ENCODE measurements around the gene ZNHIT2. TPM values are rescaled to one million over a fixed set of nuclear protein-coding genes. Genes with fewer than 3 reads are reported as not detected.
"Not testable (repeated sequence)": the region's sequence is repeated elsewhere in the genome, so short reads cannot be mapped to it uniquely, and the experiment has no call there.

Gene ZNHIT2
- total RNA-seq: 17.1 and 18.1 TPM in 2 replicates

GRCh38 chr11:65117206-65118096 lies at the start of gene ZNHIT2:
Gene ZNHIT2 (minus strand): TSS chr11:65117701. CDS start chr11:65117653, 48 bp downstream.
- Mint-ChIP-seq H3K36me3 (ENCODE audit: low read depth) (peaks cover 52% of the 10 kb centered on the region), H3K4me3 (peak within 1 kb of the TSS; percentile 90), H3K27ac (peak within 1 kb of the TSS; percentile 95), H3K9me3 (no peaks in the 10 kb centered on the region), H3K4me1 (peaks cover 39% of the 10 kb centered on the region), H3K27me3 (no peaks in the 10 kb centered on the region)
- peak; percentile 100 for DNase-seq
- intact Hi-C loops (cut with micrococcal nuclease): loop anchor here (1.0 to 2.0 kb wide), 6 partner anchors 17 to 270 kb away; partner anchors contain the start of genes ARL2, CDCA5, SAC3D1 and SYVN1

- Mint-ChIP-seq H3K36me3 (ENCODE audit: low read depth) (no peaks in the 10 kb centered on the region), H3K27ac (no peak overlapping the region), H3K9me3 (no peaks in the 10 kb centered on the region), H3K4me1 (peaks cover 10% of the 10 kb centered on the region), H3K27me3 (peaks cover 3% of the 10 kb centered on the region), H3K4me3 (no peak overlapping the region)
- intact Hi-C loops (cut with micrococcal nuclease): no loop called here
- no peak for DNase-seq
These were observed 49.4 kb upstream of the ZNHIT2 start for GRCh38 chr11:65166893-65167292.

- peaks cover 10% of the 10 kb centered on the region for H3K4me1 Mint-ChIP-seq
- no peak for DNase-seq
- H3K9me3 Mint-ChIP-seq: no peaks in the 10 kb centered on the region
- intact Hi-C loops (cut with micrococcal nuclease): no loop called here
- H3K4me3 Mint-ChIP-seq: no peak overlapping the region
- peaks cover 7% of the 10 kb centered on the region for H3K27me3 Mint-ChIP-seq
- H3K27ac Mint-ChIP-seq: no peak overlapping the region
- H3K36me3 Mint-ChIP-seq (ENCODE audit: low read depth): no peaks in the 10 kb centered on the region
These were observed 48.2 kb upstream of the ZNHIT2 start for GRCh38 chr11:65165410-65166317.

GRCh38 chr11:65163684-65164083 lies 46.2 kb upstream of the ZNHIT2 start:
- Mint-ChIP-seq H3K27me3 (peaks cover 14% of the 10 kb centered on the region), H3K4me3 (no peak overlapping the region), H3K27ac (no peak overlapping the region), H3K9me3 (no peaks in the 10 kb centered on the region), H3K4me1 (peaks cover 3% of the 10 kb centered on the region), H3K36me3 (ENCODE audit: low read depth) (no peaks in the 10 kb centered on the region)
- DNase-seq: no peak
- intact Hi-C loops (cut with micrococcal nuclease): no loop called here

- no peak for DNase-seq
- Mint-ChIP-seq H3K4me3 (no peak overlapping the region), H3K27ac (no peak overlapping the region), H3K27me3 (peaks cover 13% of the 10 kb centered on the region), H3K4me1 (no peaks in the 10 kb centered on the region), H3K36me3 (ENCODE audit: low read depth) (no peaks in the 10 kb centered on the region), H3K9me3 (no peaks in the 10 kb centered on the region)
- intact Hi-C loops (cut with micrococcal nuclease): no loop called here
These were observed 43.1 kb upstream of the ZNHIT2 start for GRCh38 chr11:65160643-65161042.

GRCh38 chr11:65159012-65159411 lies 41.5 kb upstream of the ZNHIT2 start:
- Mint-ChIP-seq H3K27ac (no peak overlapping the region), H3K4me1 (no peaks in the 10 kb centered on the region), H3K27me3 (peaks cover 11% of the 10 kb centered on the region), H3K4me3 (no peak overlapping the region), H3K9me3 (no peaks in the 10 kb centered on the region), H3K36me3 (ENCODE audit: low read depth) (no peaks in the 10 kb centered on the region)
- intact Hi-C loops (cut with micrococcal nuclease): no loop called here
- no peak for DNase-seq

GRCh38 chr11:65157336-65157735 lies 39.8 kb upstream of the ZNHIT2 start:
- Mint-ChIP-seq H3K27me3 (peaks cover 19% of the 10 kb centered on the region), H3K9me3 (no peaks in the 10 kb centered on the region), H3K4me3 (no peak overlapping the region), H3K36me3 (ENCODE audit: low read depth) (no peaks in the 10 kb centered on the region), H3K4me1 (peaks cover 2% of the 10 kb centered on the region), H3K27ac (no peak overlapping the region)
- no peak for DNase-seq
- intact Hi-C loops (cut with micrococcal nuclease): no loop called here

GRCh38 chr11:65156926-65157325 lies 39.4 kb upstream of the ZNHIT2 start:
- H3K9me3 Mint-ChIP-seq: no peaks in the 10 kb centered on the region
- no peak overlapping the region for H3K4me3 Mint-ChIP-seq
- no peaks in the 10 kb centered on the region for H3K36me3 Mint-ChIP-seq (ENCODE audit: low read depth)
- peaks cover 19% of the 10 kb centered on the region for H3K27me3 Mint-ChIP-seq
- peaks cover 4% of the 10 kb centered on the region for H3K4me1 Mint-ChIP-seq
- H3K27ac Mint-ChIP-seq: no peak overlapping the region
- DNase-seq: no peak
- intact Hi-C loops (cut with micrococcal nuclease): no loop called here

- peaks cover 20% of the 10 kb centered on the region for H3K27me3 Mint-ChIP-seq
- no peak overlapping the region for H3K4me3 Mint-ChIP-seq
- H3K27ac Mint-ChIP-seq: no peak overlapping the region
- no peak for DNase-seq
- intact Hi-C loops (cut with micrococcal nuclease): no loop called here
- H3K36me3 Mint-ChIP-seq (ENCODE audit: low read depth): no peaks in the 10 kb centered on the region
- H3K4me1 Mint-ChIP-seq: peaks cover 6% of the 10 kb centered on the region
- no peaks in the 10 kb centered on the region for H3K9me3 Mint-ChIP-seq
These were observed 38.8 kb upstream of the ZNHIT2 start for GRCh38 chr11:65156256-65156655.

- Mint-ChIP-seq H3K4me3 (no peak overlapping the region), H3K27me3 (peaks cover 14% of the 10 kb centered on the region), H3K27ac (peak overlapping the region; percentile 13), H3K9me3 (no peaks in the 10 kb centered on the region), H3K36me3 (ENCODE audit: low read depth) (no peaks in the 10 kb centered on the region), H3K4me1 (peaks cover 11% of the 10 kb centered on the region)
- no peak for DNase-seq
- intact Hi-C loops (cut with micrococcal nuclease): no loop called here
These were observed 34.6 kb upstream of the ZNHIT2 start for GRCh38 chr11:65152122-65152521.

- Mint-ChIP-seq H3K36me3 (ENCODE audit: low read depth) (no peaks in the 10 kb centered on the region), H3K27me3 (peaks cover 14% of the 10 kb centered on the region), H3K4me1 (peaks cover 11% of the 10 kb centered on the region), H3K27ac (no peak overlapping the region), H3K4me3 (no peak overlapping the region), H3K9me3 (no peaks in the 10 kb centered on the region)
- no peak for DNase-seq
- intact Hi-C loops (cut with micrococcal nuclease): no loop called here
These were observed 33.9 kb upstream of the ZNHIT2 start for GRCh38 chr11:65151331-65151899.

- H3K9me3 Mint-ChIP-seq: no peaks in the 10 kb centered on the region
- no peak overlapping the region for H3K4me3 Mint-ChIP-seq
- no peaks in the 10 kb centered on the region for H3K36me3 Mint-ChIP-seq (ENCODE audit: low read depth)
- H3K4me1 Mint-ChIP-seq: peaks cover 11% of the 10 kb centered on the region
- peaks cover 14% of the 10 kb centered on the region for H3K27me3 Mint-ChIP-seq
- intact Hi-C loops (cut with micrococcal nuclease): no loop called here
- DNase-seq: peak; percentile 56
- no peak overlapping the region for H3K27ac Mint-ChIP-seq
These were observed 33.2 kb upstream of the ZNHIT2 start for GRCh38 chr11:65150509-65151299.

- H3K36me3 Mint-ChIP-seq (ENCODE audit: low read depth); H3K27ac Mint-ChIP-seq; intact Hi-C loops (cut with micrococcal nuclease); DNase-seq; H3K4me3 Mint-ChIP-seq; H3K9me3 Mint-ChIP-seq: not testable (repeated sequence)
- Mint-ChIP-seq H3K27me3 (peaks cover 15% of the 10 kb centered on the region), H3K4me1 (peaks cover 11% of the 10 kb centered on the region)
These were observed 32.6 kb upstream of the ZNHIT2 start for GRCh38 chr11:65150131-65150508.

Data from activated CD4-positive, alpha-beta T cell treated with anti-CD3 and anti-CD28 coated beads, Interleukin-2, amount 10 ng/mL, durations not matched to agents 24 days and 14 days (primary cell).